ENCODE data around the gene RNF167. TPM values are rescaled to one million over a fixed set of nuclear protein-coding genes. Genes with fewer than 3 reads are reported as not detected.
A peak's percentile ranks its signal among the peaks of the same experiment; 100 is the strongest.

Gene RNF167
- polyA plus RNA-seq, 1 donor (not counting 4 experiments of a cell fraction or from before 2014, with no cell fraction given): 101 TPM

GRCh38 chr17:4945176-4945943 is 5.3 kb downstream of the RNF167 start:
- H3K4me2 ChIP-seq (ENCODE audit: control insufficient read depth, extremely low read depth, insufficient read depth, low read depth, low read length): peak overlapping the region; percentile 100
- dilution Hi-C loops (cut with MboI; ENCODE audit: extremely low pct_ligation_motif_present, low sequenced_read_pairs): loop anchor here (10.0 kb wide), 1 partner anchor 59 kb away; no protein-coding TSS in a partner anchor
- FAIRE-seq: peak; percentile 90
- H3K79me2 ChIP-seq (ENCODE audit: control insufficient read depth, insufficient read depth, low read length): peaks cover 61% of the 10 kb centered on the region
- no peaks in the 10 kb centered on the region for H3K9me1 ChIP-seq (ENCODE audit: control insufficient read depth, extremely low read depth, insufficient read depth, low read length)
- peaks cover 15% of the 10 kb centered on the region for H4K20me1 ChIP-seq (ENCODE audit: control insufficient read depth, extremely low read depth, insufficient read depth, low read length)
- H3K27me3 ChIP-seq (ENCODE audit: control insufficient read depth, extremely low read depth, insufficient read depth, low read length): no peaks in the 10 kb centered on the region
- H3K27ac ChIP-seq (ENCODE audit: control insufficient read depth, insufficient read depth, low read length): peak overlapping the region; percentile 91
- peak overlapping the region; percentile 94 for H3K9ac ChIP-seq (ENCODE audit: control insufficient read depth, extremely low read depth, insufficient read depth, low read length)
- DNase-seq (ENCODE audit: low read depth, low spot score): peak; percentile 88
- peak overlapping the region; percentile 43 to 99 (median 97) for H3K4me3 ChIP-seq (ENCODE audit: control insufficient read depth in 2 of 3, extremely low read depth in 1 of 3, insufficient read depth in 2 of 3, low read depth in 1 of 3, low read length in 3 of 3)
- H2AFZ ChIP-seq (ENCODE audit: control insufficient read depth, low read length): no peak overlapping the region
- H3K9me3 ChIP-seq (ENCODE audit: control insufficient read depth, low read depth, low read length): no peaks in the 10 kb centered on the region
- peaks cover 42% of the 10 kb centered on the region for H3K4me1 ChIP-seq (ENCODE audit: control insufficient read depth, extremely low read depth, insufficient read depth, low read length)
- no peak for TF ChIP-seq EZH2 (IDR thresholded peaks at IDR 0.05; ENCODE audit: low read length)
- TF ChIP-seq CTCF (optimal IDR thresholded peaks at IDR 0.05 in 1 of 3, IDR thresholded peaks at IDR 0.05 in 1 of 3, conservative IDR thresholded peaks at IDR 0.05 in 1 of 3; ENCODE audit: extremely low read depth in 1 of 3, insufficient read depth in 2 of 3, low read length in 3 of 3): no peak
- H3K36me3 ChIP-seq (ENCODE audit: control insufficient read depth in 2 of 2, extremely low read depth in 1 of 2, insufficient read depth in 2 of 2, low read length in 2 of 2): peaks cover 27 to 34% of the 10 kb centered on the region in 2 experiments

DNA sequence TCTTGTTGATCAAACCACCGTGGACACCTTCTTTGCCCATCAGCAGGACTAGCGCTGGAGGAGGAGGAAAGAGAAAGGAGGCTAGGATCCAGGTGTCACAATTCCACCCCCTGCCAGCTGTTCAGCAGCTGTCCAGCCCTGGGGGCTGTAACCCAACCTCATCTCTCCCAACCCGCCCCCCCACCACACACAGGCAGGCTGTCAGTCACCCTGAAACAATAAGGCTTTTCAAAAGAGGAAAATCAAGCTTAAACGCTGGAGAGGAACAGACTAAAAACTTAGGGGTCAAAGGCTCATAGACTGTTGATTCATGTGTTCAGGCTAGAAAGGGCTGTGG is 5.8 kb downstream of the RNF167 start:
- TF ChIP-seq EZH2 (IDR thresholded peaks at IDR 0.05; ENCODE audit: low read length) (no peak), CTCF (optimal IDR thresholded peaks at IDR 0.05 in 1 of 3, IDR thresholded peaks at IDR 0.05 in 1 of 3, conservative IDR thresholded peaks at IDR 0.05 in 1 of 3; ENCODE audit: extremely low read depth in 1 of 3, insufficient read depth in 2 of 3, low read length in 3 of 3) (no peak)
- H3K4me3 ChIP-seq (ENCODE audit: control insufficient read depth in 2 of 3, extremely low read depth in 1 of 3, insufficient read depth in 2 of 3, low read depth in 1 of 3, low read length in 3 of 3): peak overlapping the region; percentile 96 to 99 (median 97)
- H3K4me1 ChIP-seq (ENCODE audit: control insufficient read depth, extremely low read depth, insufficient read depth, low read length): peaks cover 44% of the 10 kb centered on the region
- peak overlapping the region; percentile 94 for H3K9ac ChIP-seq (ENCODE audit: control insufficient read depth, extremely low read depth, insufficient read depth, low read length)
- peaks cover 27 to 34% of the 10 kb centered on the region in 2 experiments for H3K36me3 ChIP-seq (ENCODE audit: control insufficient read depth in 2 of 2, extremely low read depth in 1 of 2, insufficient read depth in 2 of 2, low read length in 2 of 2)
- H3K4me2 ChIP-seq (ENCODE audit: control insufficient read depth, extremely low read depth, insufficient read depth, low read depth, low read length): peak overlapping the region; percentile 100
- H3K9me1 ChIP-seq (ENCODE audit: control insufficient read depth, extremely low read depth, insufficient read depth, low read length): no peaks in the 10 kb centered on the region
- no peaks in the 10 kb centered on the region for H3K27me3 ChIP-seq (ENCODE audit: control insufficient read depth, extremely low read depth, insufficient read depth, low read length)
- H3K9me3 ChIP-seq (ENCODE audit: control insufficient read depth, low read depth, low read length): no peaks in the 10 kb centered on the region
- dilution Hi-C loops (cut with MboI; ENCODE audit: extremely low pct_ligation_motif_present, low sequenced_read_pairs): loop anchor here (10.0 kb wide), 1 partner anchor 59 kb away; no protein-coding TSS in a partner anchor
- FAIRE-seq: no peak
- no peak overlapping the region for H2AFZ ChIP-seq (ENCODE audit: control insufficient read depth, low read length)
- peak overlapping the region; percentile 91 for H3K27ac ChIP-seq (ENCODE audit: control insufficient read depth, insufficient read depth, low read length)
- H4K20me1 ChIP-seq (ENCODE audit: control insufficient read depth, extremely low read depth, insufficient read depth, low read length): peaks cover 15% of the 10 kb centered on the region
- no peak for DNase-seq (ENCODE audit: low read depth, low spot score)
- H3K79me2 ChIP-seq (ENCODE audit: control insufficient read depth, insufficient read depth, low read length): peaks cover 57% of the 10 kb centered on the region

Data from keratinocyte (primary cell).